ENCODE data around the gene ABL1.

DNA sequence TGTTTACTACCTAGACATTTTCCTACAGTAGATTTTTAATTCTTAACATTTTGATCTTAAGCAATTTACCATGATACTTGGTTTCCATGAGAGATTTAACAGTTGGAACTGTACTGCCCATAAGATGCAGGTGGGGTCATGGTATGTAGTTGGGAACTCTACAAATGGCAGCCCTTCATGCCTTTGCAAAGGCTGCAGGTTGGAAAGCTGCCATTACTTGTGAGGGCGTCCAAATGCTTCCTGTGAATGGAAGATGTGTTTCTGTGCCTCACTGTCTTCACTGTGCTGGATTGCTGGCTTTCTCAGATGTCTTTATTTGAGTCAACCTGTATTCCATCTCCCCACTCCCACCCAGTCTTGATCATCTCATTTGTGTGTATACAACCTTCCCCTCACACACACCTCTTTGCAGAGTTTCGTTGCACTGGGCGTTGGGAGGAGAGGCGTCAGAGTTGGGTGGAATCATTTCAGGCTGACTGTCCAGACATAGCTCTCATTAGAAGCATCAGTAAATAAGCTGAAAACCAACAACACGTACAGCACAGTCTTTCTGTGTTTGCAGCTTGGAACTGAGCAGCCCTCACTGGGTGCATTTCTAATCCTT, 14.8 kb upstream of the ABL1 start:
- TF ChIP-seq, protein P1, sequence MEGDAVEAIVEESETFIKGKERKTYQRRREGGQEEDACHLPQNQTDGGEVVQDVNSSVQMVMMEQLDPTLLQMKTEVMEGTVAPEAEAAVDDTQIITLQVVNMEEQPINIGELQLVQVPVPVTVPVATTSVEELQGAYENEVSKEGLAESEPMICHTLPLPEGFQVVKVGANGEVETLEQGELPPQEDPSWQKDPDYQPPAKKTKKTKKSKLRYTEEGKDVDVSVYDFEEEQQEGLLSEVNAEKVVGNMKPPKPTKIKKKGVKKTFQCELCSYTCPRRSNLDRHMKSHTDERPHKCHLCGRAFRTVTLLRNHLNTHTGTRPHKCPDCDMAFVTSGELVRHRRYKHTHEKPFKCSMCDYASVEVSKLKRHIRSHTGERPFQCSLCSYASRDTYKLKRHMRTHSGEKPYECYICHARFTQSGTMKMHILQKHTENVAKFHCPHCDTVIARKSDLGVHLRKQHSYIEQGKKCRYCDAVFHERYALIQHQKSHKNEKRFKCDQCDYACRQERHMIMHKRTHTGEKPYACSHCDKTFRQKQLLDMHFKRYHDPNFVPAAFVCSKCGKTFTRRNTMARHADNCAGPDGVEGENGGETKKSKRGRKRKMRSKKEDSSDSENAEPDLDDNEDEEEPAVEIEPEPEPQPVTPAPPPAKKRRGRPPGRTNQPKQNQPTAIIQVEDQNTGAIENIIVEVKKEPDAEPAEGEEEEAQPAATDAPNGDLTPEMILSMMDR (conservative IDR thresholded peaks at IDR 0.05): no peak
- TF ChIP-seq ZFX (IDR thresholded peaks at IDR 0.05): no peak

Data from C4-2B (cell line).